Raji (cell line): ENCODE results near the gene MIPOL1.

Experiments
- POLR2A ChIP-seq: IDR thresholded peaks from 2 replicates; pipeline ENCODE4 v1.6.1; 2011; ENCODE audit warnings: low read depth, low read length, control low read depth; ENCODE audit not compliant: insufficient read depth

The MIPOL1 gene, protein sequence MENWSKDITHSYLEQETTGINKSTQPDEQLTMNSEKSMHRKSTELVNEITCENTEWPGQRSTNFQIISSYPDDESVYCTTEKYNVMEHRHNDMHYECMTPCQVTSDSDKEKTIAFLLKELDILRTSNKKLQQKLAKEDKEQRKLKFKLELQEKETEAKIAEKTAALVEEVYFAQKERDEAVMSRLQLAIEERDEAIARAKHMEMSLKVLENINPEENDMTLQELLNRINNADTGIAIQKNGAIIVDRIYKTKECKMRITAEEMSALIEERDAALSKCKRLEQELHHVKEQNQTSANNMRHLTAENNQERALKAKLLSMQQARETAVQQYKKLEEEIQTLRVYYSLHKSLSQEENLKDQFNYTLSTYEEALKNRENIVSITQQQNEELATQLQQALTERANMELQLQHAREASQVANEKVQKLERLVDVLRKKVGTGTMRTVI

DNA sequence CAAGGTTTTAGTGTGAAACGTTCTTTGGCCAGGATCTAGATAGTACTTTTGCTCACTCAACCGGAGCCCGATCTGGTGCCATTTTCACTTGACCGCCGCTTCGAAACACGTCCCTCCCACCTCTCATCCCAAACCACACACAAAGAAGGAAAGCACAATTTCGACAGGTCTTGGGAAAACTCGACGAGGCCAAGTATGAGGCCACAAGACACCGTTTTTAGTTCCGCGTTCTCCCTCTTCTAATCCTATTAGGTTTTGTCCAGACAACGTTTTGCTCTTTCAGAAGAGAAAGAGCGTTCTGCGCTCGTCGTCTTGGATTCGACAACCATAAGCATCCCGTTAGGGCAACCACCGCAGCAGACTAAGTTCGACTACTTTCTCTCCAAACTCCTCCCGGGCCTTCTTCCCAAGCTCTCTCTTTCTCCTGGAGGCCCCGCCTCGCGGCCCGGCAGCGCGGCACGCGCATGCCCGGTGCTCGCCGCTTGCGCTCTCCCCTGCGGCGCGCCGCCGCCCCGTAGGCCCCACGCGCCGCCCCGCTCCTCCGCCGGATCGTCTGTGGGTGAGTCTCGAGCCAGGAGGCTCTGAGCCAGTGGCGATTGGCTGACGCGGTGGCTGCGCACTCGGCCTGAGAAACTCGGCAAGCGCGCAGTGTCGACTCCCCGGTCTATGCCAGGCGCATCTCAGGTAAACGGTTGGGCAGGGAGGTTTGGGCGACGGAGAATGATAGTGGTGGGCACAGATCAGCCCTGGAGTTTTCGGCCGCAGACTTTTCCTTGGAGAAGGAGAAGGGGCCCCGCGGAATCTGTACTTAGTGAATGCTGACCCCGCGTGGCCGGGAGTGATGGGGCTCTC lies at the start of gene MIPOL1:
Gene MIPOL1, plus strand, starts transcription at position 517 of the 852 bp plus-strand sequence. CDS start 49,952 bp downstream, outside the sequence.
- TF ChIP-seq POLR2A, result no peak

DNA sequence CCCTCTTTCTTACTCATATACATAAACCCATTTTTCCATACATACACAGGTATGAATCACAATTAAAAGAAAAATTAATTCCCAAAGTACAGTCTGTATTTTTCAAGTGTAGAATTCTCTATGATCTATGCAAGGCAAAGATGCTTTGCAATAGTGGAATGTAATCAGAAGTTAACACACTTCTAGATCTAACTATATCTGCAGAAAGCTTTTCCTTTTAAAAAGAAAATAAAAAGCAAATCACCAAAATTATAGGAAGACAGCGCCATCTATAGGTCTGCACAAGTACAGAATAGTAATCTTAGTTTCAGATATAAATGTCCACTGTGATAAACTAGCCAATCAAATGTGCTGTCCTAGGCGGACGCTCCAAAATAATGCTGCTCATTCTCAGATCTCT lies 47.3 kb upstream of the MIPOL1 start:
- TF ChIP-seq POLR2A, result no peak

DNA sequence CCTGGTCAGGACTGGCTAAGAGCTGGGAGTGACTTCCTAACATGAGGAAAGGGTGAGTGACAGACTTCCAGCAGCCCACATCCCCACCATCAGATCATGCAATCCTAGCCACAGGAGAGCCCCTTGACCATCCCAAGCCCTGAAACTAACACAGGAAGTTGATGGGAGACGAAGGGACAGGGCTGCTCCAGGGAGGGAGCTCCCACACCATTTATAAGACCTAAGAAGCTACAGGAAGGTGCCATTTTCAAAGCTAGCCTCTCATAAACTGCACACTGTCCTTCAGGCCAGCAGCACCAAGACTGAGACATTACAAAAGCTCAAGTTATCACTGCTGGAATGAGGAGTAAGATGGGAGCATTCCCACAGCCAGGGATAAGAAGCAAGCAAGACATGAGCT lies 44.7 kb upstream of the MIPOL1 start:
- TF ChIP-seq POLR2A, result no peak

DNA sequence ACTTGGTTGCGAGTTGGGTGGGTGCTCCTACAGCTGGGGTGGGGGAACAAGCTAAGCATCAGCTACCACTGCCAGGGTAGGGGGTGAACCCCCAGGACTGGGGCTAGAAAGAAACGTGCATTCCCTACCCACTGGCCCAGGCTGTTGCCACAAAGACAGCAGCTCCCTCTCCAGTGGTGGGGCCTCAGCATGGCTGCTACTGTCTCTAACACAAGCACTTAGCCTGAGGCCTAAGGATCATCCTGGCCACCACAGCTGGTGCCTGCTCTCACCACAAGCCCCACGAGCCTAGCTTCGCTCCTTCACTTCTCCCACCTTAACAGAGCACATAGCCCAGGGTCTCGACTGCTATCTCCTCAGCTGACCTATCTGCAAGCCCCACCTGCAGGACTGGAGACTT lies 44.3 kb upstream of the MIPOL1 start:
- TF ChIP-seq POLR2A, result no peak

DNA sequence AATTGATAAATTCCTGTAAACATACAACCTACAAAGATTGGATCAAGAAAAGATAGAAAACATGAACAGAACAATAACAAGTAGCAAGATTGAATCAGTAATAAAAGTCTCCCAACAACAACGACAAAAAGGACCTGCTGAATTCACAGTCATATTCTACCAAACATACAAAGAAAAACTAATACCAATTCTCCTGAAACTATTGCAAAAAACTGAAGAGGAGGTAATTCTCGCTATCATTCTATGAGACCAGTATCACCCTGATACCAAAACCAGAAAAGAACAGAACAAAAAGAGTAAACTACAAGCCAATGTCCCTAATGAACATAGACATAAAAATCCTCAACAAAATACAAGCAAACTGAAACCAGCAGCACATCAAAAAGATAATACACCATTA lies 39.8 kb upstream of the MIPOL1 start:
- TF ChIP-seq POLR2A, result no peak

DNA sequence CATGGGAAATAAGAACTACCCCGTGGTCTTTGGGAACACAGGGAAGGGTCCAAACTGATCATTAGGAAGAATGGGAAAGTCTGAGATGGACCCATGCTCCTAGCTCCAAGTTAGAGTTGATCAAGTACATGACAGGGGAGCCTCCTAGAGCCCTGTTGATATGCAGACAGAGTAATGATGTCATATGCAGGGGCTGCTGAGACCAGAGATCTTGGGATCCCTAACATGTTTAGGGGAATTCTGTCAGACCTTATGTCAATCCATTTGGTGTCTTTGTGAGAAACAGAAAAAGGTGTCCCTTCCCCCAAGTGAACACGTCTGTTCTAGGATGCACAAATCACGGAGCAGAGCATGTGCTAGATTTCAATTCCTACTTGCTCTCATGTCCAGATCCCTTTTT lies 31.9 kb upstream of the MIPOL1 start:
- TF ChIP-seq POLR2A, result no peak

DNA sequence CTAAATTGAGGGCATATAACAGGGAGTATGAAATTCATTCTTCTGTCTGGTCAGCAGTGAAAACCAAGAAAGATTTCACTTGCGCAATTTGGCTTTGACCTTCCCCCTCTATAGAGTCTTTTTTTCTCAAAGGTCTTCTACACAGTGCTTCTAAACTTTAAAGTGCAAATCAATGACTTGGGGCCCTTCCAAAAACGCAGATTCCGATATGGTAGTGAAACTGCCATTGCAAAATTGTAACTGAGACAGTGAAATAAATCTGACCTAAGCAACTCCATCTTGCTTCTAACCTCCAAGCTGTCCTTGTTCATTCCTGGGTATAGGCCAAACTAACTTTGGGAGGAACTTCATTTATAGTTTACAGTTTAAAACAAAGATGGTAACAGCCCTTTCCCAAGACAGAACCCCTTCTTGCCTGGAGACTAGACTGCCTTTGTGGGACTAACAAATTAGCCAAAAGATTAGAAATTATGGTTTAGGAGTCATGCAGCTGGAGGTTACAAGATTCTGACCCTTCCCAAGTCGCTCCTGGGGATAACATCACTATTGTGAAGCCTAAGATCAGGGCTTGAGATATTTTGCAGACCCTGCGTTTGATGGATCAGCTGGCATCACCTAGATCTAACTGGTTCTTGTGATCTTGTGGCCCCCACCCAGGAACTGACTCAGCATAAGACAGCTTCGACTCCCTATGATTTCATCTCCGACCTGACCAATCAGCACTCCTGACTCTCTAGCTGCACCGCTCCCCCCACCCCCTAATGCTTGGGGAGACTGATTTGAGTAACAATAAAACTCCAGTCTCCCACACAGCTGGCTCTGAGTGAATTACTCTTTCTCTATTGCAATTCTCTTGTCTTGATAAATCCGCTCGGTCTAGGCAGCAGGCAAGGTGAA lies 30.3 kb upstream of the MIPOL1 start:
- no peak for TF ChIP-seq POLR2A

DNA sequence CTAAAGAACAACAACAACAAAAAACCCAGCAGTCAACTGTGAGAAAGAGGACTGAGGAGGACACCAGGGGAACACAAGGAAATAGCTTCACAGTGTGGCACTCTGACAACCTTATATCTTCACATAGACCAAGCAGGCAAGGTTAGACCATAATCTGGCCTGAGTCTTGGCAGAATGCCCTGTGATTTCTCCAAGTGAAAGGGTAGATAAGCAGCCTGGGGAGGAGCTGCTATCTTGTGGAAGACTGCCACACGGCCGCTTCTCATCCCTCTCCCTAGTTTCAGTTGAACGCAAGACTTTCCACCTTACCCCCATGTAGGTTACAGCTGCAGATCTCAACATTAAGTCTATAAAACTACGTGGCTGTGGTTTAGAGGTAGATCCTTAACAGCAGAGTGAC lies 29.0 kb upstream of the MIPOL1 start:
- TF ChIP-seq POLR2A, result no peak

DNA sequence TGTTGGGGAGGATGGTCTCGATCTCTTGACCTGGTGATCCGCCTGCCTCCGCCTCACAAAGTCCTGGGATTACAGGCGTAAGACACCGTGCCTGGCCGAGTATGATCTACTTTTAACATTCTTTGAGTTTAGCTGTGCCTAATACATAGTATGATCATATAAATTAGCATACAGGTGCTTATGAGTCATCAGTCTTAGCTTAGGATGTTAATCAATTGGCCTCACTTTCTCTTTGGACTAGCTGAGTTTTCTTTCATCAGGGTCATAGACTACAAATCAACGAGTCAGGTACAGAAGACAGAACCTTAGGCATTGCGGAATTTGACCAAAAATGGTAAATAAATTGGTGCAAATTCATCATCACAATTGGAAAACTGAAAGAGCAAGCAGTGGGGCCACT lies 27.5 kb upstream of the MIPOL1 start:
- TF ChIP-seq POLR2A, result no peak

DNA sequence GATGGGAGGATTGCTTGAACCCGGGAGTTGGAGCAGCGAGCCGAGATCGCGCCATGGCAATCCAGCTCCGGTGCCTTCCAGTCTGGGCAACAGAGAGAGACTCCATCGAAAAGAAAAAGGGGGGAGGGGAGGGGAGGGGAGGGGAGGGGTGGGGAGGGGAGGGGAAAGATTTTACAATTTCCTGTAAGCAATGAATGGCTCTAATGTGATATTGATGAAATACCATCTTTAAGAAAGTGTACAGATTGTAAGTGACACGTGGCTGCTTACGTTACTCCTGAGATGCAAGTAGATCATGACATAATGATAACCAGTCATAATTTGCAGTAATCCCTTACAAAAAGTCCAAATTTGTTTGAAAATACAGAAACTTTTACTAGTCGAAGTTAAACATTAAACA lies 26.7 kb upstream of the MIPOL1 start:
- no peak for TF ChIP-seq POLR2A

DNA sequence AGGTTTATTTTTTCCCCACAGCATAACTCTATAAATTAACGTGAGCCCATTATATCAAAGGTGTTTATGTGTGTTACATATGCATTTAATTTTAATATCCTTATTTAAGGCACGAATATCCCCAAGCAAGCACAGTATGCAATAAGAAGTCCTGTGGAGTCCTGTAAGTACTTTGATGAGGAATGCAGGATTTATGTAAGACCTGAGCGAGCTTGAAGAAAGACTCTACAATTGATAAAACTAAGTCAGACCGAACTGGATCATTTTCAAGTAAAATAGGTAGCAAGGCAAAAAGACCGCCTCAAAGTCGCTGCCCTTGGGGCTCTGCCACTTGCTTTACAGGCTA lies 26.1 kb upstream of the MIPOL1 start:
- no peak for TF ChIP-seq POLR2A

DNA sequence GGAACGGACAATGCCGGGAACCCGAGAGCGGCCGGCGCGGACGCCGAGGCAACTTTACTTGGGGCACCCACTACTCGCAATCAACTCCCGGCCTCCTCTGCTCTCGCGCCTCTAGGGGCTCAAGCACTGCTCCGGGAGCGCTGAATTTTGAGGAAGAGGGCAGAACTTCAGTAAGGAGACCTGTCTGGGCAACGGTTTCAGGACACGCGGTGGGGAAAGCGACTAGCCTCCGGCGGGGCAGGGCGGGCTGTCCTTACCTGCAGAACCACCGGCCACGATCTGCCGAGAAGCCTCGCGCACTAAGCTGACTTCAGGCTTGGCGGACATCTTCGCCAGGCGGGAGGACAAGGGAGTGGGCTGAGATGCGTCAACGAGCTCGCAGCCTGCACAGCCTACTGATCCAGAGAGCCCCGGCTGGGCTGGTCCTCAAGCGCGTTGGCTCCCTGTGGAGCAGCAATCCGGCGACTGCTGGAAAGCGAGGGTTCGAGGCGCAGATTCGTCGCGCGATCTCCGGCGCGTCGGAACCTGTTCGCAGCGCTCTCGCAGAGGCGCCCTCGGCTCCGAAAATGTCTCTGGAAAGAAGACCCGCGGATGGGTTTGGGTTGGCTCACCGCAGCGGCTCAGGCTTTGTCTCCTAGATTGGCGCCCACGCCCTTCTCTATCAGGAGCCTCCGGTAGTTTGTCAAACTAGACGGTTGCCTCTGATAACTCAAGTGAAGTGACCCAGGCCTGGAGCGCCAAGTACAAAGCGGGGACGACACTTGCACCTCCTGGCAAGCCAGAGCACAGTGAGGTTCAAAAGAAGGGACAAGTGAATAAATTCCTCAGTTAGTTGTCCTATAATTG lies 25.5 kb upstream of the MIPOL1 start, which contains the start of gene SLC25A21:
Gene SLC25A21, minus strand, starts transcription at position 583 of the 846 bp plus-strand sequence.
- no peak for TF ChIP-seq POLR2A

DNA sequence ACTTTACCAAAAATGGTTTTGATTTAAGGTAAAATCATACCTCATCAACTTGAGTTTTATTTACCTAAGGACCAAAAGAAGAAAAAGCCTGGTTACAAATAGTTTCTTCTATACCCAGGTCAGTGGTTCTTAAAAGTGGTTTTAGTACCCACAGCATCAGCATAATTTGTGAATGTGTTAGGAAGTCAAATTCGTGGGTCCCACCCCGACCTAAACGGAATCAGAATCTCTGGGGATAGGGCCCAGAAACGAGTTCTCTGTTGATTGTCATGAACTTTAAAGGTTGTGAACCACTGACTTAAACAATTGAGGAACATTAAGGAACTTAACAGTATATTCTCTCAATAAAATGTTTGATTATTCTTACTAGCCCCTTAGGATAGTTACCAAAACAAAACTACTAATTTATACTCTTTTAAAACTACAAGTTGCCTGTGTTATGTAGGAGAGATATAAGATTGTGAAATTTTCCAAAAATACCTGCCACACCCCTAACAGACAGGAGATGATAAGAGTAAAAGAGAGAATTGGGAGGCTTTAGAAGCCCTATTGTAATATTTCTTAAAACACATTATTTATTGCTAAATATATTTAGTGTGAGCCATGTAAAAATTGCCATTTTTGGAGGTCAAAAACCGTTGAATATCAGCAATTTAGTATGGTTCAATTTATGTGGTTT lies 24.7 kb upstream of the MIPOL1 start:
- no peak for TF ChIP-seq POLR2A
